PC-9 (cell line): ENCODE data around the gene CHST11.

Source experiments
- CTCF ChIP-seq: fragments of 200-600 bp; sonication (generic); conservative IDR thresholded peaks from 2 replicates; pipeline ENCODE4 v1.6.1; 2017; ENCODE audit warnings: mixed run types, antibody characterized with exemption, mild to moderate bottlenecking, moderate library complexity
- EZH2 ChIP-seq: fragments of 200-600 bp; sonication (generic); IDR thresholded peaks from 2 replicates; pipeline ENCODE4 v1.8.0; 2017; ENCODE audit warnings: antibody characterized with exemption, low read depth

GRCh38 chr12:104775731-104776231 is 319.0 kb downstream of the CHST11 start:
- TF ChIP-seq CTCF, result no peak
- TF ChIP-seq EZH2, result no peak
